LNCaP clone FGC (cell line): Measurements from ENCODE around the gene RXRA.
A peak's percentile ranks its signal among the peaks of the same experiment; 100 is the strongest.

Experiments
- DNase-seq: peaks from one replicate; pipeline ENCODE4 v3.0.0-alpha.2; 2011; ENCODE audit warnings: low read depth
- H3K4me3 ChIP-seq: 2 replicates; pipeline ENCODE4 v1.5.1; 2011; ENCODE audit warnings: mild to moderate bottlenecking, low read depth, low read length, control low read depth
- TF ChIP-seq, protein P1 (sequence below): IDR thresholded peaks from 2 replicates; pipeline ENCODE4 v1.5.1; 2012; ENCODE audit warnings: mild to moderate bottlenecking; ENCODE audit not compliant: control insufficient read depth, insufficient read depth; ENCODE audit errors: extremely low read depth

Gene RXRA

DNA sequence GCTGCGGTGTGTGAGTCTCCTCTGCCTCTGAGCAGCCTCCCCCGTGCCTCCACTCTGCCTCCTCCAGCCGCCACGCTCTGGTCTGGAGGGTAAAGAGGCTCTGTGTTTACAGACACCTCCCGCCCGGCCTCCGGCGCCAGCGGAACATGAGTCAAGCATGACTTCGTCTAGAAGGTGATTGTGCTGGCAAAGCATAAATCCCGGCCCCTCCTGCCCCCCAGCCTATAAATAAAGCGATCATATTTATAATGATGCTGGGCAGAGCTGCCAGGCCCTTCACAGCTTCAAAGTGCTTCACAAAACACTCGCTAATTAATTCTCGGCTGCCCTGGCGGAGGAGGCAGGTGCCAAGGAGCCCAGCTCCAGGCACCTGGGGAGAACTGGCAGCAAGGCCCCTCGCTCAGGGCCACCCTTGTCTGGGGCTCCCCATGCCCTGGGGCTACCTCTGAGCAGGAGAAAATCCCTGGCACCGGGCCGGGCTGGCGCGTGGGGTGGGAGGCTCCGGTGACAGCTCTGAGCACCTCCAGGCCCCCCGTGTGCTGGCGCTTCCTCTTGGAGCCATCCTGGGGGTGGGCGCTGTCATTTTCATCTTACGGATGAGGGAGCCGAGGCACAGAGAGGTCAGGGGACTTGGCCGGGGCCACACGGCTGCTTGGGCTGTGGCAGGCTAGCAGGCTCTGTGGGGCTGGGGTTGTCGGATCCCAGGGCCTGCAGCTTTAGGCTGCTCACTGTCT is 87.8 kb downstream of the RXRA start:
- TF ChIP-seq, protein P1, sequence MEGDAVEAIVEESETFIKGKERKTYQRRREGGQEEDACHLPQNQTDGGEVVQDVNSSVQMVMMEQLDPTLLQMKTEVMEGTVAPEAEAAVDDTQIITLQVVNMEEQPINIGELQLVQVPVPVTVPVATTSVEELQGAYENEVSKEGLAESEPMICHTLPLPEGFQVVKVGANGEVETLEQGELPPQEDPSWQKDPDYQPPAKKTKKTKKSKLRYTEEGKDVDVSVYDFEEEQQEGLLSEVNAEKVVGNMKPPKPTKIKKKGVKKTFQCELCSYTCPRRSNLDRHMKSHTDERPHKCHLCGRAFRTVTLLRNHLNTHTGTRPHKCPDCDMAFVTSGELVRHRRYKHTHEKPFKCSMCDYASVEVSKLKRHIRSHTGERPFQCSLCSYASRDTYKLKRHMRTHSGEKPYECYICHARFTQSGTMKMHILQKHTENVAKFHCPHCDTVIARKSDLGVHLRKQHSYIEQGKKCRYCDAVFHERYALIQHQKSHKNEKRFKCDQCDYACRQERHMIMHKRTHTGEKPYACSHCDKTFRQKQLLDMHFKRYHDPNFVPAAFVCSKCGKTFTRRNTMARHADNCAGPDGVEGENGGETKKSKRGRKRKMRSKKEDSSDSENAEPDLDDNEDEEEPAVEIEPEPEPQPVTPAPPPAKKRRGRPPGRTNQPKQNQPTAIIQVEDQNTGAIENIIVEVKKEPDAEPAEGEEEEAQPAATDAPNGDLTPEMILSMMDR, result no peak
- DNase-seq, result no peak
- H3K4me3 ChIP-seq, result no peak overlapping the region

DNA sequence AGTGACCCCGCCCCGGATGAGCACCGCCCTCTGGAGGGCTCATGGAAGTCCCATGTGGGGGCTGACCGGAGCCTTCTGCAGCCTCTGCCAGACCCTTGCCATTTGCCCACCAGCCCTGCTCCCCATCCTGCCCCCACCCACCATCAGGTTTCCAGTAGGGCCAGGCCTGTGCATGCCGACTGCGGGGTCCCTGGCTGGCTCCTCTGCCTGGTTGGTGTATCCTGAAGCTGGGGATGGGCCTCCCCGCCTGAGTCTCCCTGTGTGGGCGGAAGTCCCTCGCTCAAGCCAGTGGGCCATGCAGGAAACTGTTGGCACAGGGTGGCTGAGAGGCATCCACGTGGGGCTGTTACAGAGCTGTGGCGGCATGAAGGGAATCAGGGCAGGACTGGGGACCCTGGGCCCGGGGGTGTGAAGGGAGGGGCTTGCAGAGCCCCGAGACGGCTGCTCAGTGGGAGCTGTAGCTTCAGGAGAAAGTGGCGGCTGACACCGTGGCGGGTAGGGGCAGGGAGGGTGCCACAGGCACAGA is 88.7 kb downstream of the RXRA start:
- no peak for DNase-seq
- no peak overlapping the region for H3K4me3 ChIP-seq
- TF ChIP-seq, protein P1, result no peak

DNA sequence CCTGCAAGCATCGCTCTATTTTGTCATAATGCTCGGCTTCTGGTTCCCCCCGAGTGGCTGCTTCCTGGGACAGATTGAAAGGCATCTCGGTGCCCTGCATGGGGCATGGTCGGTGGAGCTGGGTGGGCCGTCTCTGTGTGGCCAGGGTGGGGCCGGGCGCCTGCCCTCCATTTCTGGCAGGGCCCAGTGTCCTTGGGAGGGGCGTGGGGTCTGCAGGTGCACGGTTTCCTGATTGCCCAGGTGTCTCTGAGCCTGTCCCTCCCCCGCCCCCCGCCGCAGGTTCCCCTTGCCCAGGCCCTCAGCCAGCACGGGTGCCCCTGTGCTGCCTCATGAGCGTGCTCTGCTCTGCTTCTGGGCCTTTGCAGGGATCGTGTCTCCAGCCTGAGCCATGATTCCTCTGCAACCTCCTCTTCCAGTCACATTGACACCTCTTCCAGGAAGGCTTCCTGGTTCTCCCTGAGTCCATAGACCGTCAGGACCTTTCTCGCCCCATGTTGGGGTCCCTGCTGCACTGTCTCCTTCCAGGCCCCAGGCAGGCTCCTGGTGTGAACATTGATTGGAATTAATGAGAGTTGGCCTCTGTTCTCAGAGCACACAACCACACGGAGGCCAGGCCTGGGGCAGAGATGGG is 90.2 kb downstream of the RXRA start:
- H3K4me3 ChIP-seq, result no peak overlapping the region
- no peak for DNase-seq
- TF ChIP-seq, protein P1, result no peak

DNA sequence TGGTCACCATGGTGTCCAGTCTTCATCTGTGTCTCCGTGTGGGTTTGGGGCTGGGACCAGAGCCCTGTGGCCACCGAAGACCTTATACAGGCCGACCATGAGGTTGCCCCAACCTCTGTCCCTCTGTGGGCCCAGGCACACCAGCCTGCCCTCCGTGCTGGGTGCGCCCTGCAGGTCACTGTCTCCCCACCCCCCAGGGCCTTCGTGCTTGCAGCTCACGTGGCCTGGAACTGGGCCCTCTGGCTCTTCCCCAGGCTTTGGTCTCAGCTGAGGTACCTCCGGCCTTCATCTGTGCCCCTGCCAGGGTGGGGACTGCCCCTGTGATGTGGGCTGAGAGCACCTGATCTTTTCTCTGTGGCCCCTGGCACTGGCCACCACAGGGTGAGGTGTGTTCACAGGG is 92.1 kb downstream of the RXRA start:
- DNase-seq, result no peak
- H3K4me3 ChIP-seq, result no peak overlapping the region
- TF ChIP-seq, protein P1, result no peak

DNA sequence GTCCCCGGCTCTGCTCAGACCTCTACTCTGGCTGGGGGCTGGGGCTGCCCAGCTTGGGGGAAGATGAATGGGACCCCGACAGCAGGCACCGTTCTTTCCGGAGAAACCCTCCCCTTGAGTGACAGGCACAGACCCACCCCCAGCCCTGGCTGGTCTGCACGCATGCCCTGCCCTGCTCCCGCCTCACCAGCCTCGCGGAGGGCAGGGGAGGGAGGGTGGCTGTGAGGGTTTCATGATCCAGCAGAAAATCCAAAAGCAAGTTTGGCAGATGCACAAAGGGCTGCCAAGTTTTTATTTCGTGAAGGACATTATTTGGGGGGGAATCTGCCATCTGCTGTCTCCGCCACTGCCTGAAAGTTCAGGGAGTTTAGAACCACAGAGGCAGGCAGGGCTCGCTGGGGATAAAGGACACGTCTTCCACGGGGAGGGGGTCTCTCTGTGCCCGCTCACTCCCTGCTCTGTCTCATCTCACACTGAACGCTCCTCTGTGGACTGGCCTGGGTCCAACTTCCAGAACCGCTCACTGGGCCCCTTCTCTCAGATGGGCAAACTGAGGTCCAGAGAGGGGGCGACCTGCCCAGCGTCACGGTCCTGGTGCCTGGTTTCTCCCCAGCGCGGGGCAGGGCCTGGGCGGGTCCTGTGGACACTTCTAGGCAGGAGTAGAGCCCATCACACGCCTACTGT is 92.9 kb downstream of the RXRA start:
- no peak overlapping the region for H3K4me3 ChIP-seq
- TF ChIP-seq, protein P1, result no peak
- no peak for DNase-seq

DNA sequence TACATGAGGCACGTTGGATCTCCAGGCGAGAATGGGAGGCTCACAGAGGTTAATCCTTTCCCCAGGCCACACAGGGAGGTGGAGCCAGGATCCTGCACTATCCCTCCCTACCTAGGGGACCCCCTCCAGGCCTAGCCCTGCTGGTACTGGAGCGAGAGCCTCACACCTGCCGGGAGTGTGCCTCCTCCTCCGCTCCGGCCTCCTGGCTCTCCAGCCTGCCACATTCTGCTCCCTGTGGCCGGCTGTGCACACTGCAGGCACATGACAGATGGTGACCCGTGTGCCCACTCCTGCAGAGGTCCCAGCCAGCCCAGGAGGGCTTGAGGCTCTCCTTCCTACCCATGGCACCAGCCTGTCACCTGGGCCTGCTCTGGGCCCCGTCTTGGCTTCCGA is 93.4 kb downstream of the RXRA start:
- TF ChIP-seq, protein P1, result peak; percentile 49
- H3K4me3 ChIP-seq, result no peak overlapping the region
- DNase-seq, result no peak
